Amniotic epithelial cell (primary cell): ENCODE measurements around the gene OPALIN.

Experiments used
- DNase-seq: peaks from one replicate; pipeline ENCODE4 v3.0.0-alpha.2; 2010; ENCODE audit warnings: low read depth

The OPALIN gene

GRCh38 chr10:96298362-96298761, 60.4 kb downstream of the OPALIN start:
- DNase-seq: no peak

DNA sequence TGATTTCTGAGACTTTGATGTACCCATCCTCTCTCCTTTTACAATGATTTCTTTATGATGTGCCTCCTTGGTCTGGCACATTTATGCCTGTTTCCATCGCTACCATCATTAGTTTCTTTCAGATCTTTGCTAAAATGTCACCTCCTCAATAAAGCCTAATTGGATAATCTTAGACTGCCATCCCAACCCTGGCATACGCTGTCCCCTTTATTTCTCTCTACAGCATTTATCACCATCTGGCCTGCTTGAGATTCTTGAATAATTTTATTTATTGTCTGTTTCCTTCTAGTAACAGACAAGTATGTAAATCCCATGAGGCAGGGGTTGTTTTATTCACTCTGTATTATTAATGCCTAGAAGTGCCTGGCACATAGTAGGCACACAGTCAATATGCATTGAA, 61.3 kb downstream of the OPALIN start:
- no peak for DNase-seq

DNA sequence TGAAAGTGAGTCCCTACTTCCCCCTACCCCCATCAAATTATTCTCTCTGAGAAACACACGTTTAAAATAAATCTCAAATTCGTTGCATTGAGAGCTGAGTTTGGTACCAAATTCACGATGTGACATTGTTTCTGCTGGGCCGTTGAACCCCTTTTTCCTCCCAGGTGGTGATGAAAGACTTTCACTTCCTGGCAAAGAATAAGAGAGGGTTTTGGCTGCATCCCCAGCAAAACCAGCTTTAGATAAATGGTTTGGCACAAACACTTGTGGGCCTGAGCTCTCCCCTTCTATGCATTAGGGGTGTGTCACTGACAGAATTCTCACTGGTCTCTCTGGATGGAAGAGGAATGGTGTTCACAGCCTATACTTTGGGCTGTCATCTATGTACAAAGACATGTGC, 63.3 kb downstream of the OPALIN start:
- no peak for DNase-seq
